ENCODE results near the gene LMTK3. TPM values are rescaled to one million over a fixed set of nuclear protein-coding genes. Genes with fewer than 3 reads are reported as not detected.

LMTK3 gene
- total RNA-seq, 2 donors from 2014 or later: 1.3 to 1.6 TPM

DNA sequence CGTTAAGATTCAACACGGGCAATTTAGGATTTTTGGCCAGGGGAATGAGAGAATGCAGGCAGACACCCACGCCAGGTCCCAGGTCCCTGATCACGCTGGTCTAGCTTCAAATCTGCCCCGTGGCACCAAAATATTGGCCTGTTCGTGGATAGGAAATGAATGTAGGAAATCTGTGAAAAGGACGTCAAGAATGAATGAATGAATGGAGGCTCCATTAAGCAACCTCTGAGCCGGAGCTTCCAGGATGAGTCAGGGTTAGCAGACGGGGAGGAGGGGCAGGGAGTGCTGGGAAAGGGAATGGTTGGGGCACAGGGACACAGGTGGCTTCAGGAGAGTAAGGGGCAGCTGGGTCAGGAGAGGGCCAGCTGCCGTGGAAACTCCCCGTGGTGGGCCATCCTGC, 44.5 kb upstream of the LMTK3 start:
- no peak overlapping the region for H3K27ac ChIP-seq
- H3K9me3 ChIP-seq: no peaks in the 10 kb centered on the region
- H3K36me3 ChIP-seq: no peaks in the 10 kb centered on the region
- TF ChIP-seq, protein P1, sequence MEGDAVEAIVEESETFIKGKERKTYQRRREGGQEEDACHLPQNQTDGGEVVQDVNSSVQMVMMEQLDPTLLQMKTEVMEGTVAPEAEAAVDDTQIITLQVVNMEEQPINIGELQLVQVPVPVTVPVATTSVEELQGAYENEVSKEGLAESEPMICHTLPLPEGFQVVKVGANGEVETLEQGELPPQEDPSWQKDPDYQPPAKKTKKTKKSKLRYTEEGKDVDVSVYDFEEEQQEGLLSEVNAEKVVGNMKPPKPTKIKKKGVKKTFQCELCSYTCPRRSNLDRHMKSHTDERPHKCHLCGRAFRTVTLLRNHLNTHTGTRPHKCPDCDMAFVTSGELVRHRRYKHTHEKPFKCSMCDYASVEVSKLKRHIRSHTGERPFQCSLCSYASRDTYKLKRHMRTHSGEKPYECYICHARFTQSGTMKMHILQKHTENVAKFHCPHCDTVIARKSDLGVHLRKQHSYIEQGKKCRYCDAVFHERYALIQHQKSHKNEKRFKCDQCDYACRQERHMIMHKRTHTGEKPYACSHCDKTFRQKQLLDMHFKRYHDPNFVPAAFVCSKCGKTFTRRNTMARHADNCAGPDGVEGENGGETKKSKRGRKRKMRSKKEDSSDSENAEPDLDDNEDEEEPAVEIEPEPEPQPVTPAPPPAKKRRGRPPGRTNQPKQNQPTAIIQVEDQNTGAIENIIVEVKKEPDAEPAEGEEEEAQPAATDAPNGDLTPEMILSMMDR (IDR thresholded peaks at IDR 0.05): no peak
- no peak overlapping the region for H3K4me3 ChIP-seq
- no peaks in the 10 kb centered on the region for H3K27me3 ChIP-seq
- DNase-seq (ENCODE audit: low spot score): no peak
- peaks cover 0 to 6% of the 10 kb centered on the region in 2 donors for H3K4me1 ChIP-seq

DNA sequence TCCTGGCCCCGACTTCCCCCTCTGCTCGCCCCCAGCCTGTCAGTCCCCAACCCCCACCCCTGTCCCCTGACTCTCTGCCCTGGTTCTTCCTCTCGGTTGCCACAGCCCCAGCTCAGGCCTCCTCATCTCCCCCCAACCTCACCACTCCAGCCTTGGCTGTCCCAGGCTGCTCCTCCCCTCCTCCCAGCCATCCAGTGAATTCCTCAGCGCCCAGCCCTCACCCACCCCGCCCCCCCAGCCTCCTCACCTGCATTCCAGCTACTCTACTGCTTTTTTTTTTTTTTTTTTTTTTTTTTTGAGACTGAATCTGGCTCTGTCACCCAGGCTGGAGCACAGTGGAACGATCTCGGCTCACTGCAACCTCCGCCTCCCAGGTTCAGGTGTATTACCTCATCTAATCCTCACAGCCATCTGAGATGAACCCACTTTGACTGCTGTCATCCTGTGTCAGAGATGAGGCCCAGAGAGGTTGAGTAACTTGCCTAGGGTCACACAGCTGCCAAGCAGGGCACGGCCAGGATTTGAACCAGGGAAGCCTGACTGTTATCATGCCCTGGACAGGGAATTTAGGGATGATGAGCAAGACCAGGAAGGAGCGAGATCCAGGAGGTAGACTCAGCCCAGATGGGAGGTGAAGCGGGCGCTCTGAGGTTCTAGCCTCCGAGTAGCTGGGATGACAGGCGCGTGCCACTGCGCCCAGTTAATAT, 42.9 kb upstream of the LMTK3 start:
- no peak overlapping the region for H3K27ac ChIP-seq
- no peak overlapping the region for H3K4me3 ChIP-seq
- H3K9me3 ChIP-seq: no peaks in the 10 kb centered on the region
- no peaks in the 10 kb centered on the region for H3K36me3 ChIP-seq
- no peaks in the 10 kb centered on the region for H3K27me3 ChIP-seq
- TF ChIP-seq, protein P1 (IDR thresholded peaks at IDR 0.05): no peak
- H3K4me1 ChIP-seq: peaks cover 0 to 6% of the 10 kb centered on the region in 2 donors
- DNase-seq (ENCODE audit: low spot score): no peak

DNA sequence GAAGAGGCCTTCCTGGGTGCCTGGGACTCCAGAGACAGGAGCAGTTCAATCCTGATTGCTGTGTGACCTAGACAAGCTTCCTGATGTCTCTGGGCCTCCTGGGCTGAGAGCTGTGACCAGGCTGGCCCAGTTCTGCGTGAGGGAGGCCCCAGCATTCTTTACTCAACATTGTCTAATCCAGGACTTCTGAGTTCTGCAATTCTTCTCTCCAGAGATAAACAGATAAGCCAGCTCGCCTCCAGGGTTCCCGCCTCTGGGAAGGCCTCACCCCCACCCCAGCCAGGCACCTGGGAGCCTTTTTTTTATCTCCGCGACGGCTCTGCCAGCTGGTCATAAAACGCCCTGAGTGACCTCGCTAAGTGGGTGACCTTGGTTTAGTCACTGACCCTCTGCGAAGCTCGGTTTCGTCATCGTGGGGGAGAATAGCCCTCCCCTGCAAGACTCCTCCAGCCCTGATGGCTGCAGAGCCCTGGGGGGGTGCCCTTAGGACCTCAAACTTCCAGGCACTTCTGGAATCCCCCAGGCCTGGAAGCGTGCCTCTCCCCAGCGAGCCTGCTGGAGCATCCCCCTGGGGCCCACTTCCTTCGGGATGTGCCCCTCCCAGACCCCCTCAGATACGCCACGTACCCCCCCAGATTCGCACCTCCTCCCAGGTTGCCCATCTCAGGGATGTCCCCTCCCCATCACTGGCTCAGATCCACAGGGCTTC, 42.2 kb upstream of the LMTK3 start:
- H3K4me1 ChIP-seq: peaks cover 0 to 6% of the 10 kb centered on the region in 2 donors
- H3K36me3 ChIP-seq: no peaks in the 10 kb centered on the region
- H3K9me3 ChIP-seq: no peaks in the 10 kb centered on the region
- TF ChIP-seq, protein P1 (IDR thresholded peaks at IDR 0.05): no peak
- no peaks in the 10 kb centered on the region for H3K27me3 ChIP-seq
- no peak overlapping the region for H3K27ac ChIP-seq
- H3K4me3 ChIP-seq: no peak overlapping the region
- no peak for DNase-seq (ENCODE audit: low spot score)

DNA sequence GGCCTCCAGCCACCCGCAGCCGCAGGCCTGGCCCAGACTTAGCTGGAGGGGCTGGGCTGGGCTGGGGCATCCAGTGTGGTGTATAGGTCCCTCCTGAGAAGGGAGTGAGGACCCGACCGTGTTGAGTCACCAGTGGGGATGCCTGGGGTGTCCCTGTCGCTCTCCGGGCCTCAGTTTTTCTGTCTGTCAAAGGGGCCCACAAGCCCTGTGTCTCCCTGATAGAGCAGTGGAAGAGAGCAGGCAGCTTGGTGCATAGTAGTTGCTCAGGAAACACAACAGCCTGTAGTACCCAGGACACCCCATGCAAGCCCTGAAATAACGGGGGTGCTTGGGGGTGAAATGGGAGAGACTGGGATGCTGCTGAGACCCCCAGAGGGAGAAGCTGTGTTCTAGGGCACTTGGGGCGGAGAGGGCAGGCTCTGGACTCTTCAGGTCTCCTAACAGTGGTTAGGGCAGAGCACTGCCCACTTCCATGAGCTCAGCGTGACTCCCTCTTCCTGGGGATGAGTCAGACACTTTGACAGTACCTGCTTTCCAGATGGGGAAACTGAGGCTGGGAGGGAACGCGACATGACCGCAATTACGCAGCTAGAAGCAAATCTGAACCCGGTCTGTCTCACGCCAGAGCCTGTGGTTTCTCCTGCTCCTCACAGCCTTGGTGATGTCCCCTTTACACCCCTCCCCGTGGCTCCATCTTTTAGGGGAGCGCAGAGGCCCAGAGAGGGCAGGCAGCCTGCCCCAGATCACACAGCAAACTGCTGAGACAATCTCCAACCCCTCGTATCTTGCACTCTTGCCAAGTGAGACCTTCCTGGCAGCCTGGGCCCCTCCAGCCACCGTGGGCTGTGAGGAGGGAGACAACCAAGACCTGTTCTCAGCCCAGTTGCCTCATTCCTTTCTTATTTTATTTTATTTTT, 41.0 kb upstream of the LMTK3 start:
- peaks cover 0 to 6% of the 10 kb centered on the region in 2 donors for H3K4me1 ChIP-seq
- H3K27ac ChIP-seq: no peak overlapping the region
- no peaks in the 10 kb centered on the region for H3K9me3 ChIP-seq
- DNase-seq (ENCODE audit: low spot score): no peak
- no peaks in the 10 kb centered on the region for H3K36me3 ChIP-seq
- no peaks in the 10 kb centered on the region for H3K27me3 ChIP-seq
- TF ChIP-seq, protein P1 (IDR thresholded peaks at IDR 0.05): no peak
- no peak overlapping the region for H3K4me3 ChIP-seq

DNA sequence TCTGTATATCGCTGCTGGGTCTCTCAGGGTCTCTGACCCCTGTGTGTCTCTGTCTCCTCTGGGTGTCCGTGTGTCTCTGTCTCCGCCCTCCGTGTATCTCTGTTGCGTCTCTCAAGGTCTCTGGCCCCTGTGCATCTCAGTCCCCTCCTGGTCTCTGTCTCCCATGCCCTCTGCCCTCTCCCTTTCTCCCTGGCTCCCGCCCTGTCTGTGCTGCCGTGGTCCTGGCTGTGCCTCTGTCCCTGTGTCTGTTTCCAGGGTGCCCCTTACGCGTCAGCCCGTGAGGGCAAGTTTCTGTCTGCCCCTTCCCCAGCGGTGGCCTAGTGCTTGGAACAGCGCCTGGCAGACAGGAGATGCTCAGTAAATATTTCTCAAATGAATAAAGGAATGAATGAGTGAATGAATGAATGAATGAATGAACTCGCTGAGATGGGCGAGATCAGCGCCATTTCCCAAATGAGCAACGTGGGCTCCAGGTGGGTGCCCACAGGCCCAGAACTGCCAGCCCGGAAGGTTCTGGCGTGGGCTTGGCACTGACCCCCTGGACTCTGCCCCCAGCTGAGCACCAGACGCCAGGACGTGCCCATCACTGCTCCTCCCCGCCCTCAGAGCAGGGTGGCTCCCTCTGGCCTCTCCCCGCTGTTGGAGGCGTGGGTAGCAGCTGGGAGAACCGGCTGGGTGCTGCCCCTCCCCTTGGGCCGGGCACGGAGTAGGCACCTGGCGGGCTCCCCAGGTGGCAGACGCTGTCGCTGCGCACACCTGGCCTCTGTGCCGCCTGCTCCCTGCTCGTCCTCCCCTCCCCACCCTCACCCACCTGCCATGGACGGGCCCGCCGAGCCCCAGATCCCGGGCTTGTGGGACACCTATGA, 40.0 kb upstream of the LMTK3 start, which contains the start of gene SULT2B1:
Gene SULT2B1, plus strand, starts transcription at position 736 of the 866 bp plus-strand sequence. Its CDS starts 81 bp downstream, at position 817.
- Histone ChIP-seq H3K9me3 (no peaks in the 10 kb centered on the region), H3K4me1 (peaks cover 0 to 6% of the 10 kb centered on the region in 2 donors), H3K36me3 (no peaks in the 10 kb centered on the region), H3K4me3 (no peak within 1 kb of the TSS), H3K27me3 (no peaks in the 10 kb centered on the region), H3K27ac (no peak within 1 kb of the TSS)
- no peak for DNase-seq (ENCODE audit: low spot score)
- TF ChIP-seq, protein P1 (IDR thresholded peaks at IDR 0.05): no peak
